Fibroblast of peridontal ligament (primary cell): Measurements from ENCODE around the gene EPB41L2.
A peak's percentile ranks its signal among the peaks of the same experiment; 100 is the strongest.
"Not testable (repeated sequence)": the region's sequence is repeated elsewhere in the genome, so short reads cannot be mapped to it uniquely, and the experiment has no call there.

Source experiments
- DNase-seq: peaks from one replicate; pipeline ENCODE4 v3.0.0-alpha.2; 2010; ENCODE audit errors: extremely low read depth

EPB41L2 gene

DNA sequence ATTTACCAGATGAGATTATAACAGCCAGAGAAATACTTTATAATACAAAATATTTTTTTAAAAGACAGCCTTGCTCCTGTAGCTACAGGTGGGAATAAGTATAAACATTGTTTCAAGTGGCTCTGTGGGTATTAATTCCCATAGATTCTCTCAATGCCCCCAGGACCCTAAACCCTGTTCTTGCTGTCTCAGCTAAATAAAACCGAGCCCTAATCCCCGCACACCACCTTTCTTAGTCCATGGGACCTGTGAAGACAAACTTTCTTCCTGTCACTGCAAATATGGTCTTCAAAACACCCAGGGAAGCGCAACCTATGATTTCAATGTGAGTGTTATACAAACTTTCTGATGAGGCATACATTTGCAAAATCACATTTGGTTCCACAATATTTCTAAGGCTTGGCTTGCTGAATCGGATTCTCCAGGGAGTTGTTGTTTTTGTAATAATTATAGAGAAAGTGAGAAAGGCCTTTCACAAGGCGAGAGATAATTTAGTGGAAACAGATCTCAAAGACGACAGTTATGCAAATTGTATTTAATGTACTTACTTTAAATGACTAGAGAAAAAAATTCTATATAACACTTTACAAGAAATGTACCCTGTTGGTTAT lies 224.7 kb downstream of the EPB41L2 start:
- no peak for DNase-seq

DNA sequence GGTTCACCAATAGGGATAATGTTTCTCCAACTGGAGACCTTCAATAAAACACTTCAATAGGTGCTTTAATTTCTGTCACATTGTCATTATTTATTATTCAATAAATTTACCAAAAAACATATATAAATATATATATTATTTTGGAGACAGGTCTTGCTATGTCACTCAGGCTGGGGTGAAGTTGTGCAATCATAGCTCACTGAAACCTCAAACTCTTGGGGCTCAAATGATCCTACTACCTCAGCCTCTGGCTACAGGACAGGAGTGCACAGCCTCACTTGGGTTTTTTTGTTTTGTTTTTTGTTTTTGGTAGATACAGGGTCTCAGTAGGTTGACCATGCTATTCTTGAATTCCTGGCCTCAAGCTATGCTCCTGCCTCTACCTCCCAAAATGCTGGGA lies 226.0 kb downstream of the EPB41L2 start:
- DNase-seq, result no peak

DNA sequence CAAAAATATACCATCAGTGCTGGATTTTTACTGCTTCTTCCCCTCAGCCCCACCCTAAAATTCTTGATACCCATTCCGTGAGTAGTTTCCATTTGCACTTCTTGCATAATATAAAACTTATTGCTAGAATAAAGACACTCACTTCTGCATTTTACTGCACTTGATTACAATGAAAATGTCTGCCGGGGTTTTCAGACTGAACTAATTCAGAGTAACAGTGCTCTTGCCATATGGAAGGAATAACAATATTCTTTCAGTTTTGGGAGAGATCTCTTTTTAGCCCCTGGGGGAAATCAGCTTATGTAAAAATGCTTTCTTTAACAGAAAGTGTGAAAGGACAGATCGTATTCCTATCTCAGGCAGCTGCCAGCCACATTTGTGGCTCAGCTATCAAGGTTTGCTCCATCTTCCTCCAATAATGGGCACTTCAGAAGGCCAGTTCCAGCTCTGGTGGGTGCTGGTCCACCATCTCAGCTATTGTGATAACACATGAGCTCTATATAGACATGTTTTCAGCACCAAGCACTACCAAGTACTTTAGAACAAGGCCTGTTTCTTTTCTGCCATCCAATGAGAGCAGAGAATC lies 226.9 kb downstream of the EPB41L2 start:
- no peak for DNase-seq

DNA sequence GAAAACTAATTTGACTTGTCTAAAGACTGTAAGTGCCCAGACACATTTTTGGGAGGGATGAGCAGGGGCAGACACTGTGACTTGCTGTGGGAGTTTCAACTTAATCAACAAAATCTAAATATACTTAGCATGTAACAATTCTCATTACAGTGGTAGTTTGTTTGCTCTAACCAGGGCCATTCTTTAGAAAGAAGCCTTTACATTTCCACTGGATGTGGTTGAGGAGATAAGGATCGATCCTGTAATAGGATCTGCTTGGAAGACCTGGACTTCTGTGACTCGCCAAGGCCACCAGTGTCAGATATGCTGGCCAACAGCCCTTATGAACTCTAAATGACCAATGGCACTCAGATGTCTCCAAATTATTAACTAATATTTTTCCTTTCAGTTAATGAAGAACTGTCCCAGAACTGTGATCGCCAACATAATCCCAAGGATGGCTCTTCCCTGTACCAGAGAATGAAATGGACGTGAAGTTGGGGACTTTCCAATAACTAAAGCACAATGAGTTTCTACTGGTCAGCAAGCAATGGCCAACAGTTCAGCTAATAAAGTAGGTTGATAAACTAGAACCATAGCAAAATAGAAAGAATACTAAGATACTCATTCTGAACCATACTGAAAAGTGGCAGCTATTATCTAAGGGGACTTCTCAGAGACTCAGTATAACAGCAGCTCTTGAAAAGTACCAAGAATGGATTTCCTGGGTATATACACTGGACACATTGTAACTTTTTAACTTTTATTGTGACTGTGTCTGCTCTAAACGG lies 228.4 kb downstream of the EPB41L2 start:
- no peak for DNase-seq

DNA sequence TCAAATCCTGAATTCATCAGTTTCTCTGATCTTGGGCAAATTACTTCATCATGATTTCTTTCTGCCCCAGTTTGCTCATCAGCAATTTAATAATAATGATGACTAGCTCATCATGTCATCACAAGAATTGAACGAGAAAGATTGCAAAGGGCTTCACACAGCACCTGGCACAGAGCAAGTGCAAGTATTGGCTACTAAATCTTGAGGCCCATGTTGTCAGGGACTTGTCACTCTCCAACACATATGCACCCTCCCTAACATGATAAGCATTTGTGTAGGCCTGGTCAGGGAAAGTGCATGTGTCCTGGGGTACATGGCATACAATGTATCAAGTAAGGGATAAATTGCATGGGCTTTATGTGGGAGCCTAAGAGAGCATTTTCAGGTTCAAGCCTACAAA lies 229.5 kb downstream of the EPB41L2 start:
- no peak for DNase-seq

DNA sequence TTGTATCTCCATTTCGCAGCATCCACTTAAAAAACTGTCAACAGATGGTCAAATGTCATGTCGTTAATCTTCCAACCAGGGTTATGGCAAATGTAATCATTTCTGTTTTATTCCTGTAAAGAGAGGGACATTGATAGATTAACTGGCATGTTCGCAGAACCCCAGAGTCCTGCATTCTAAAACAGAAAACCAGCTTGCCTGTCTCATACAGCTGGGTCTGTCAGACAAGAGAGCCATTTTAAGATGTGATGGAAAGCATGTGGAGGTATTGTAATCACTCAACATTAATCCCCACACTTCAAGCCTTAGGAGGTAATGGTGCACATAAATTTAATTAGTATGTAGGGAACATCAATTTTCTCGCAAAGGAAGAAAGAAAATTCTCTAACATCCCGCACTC lies 231.4 kb downstream of the EPB41L2 start:
- DNase-seq, result no peak

- no peak for DNase-seq
These were observed 233.6 kb downstream of the EPB41L2 start for GRCh38 chr6:130829333-130829910.

- no peak for DNase-seq
These were observed 235.5 kb downstream of the EPB41L2 start, which contains the start of gene SMLR1 for GRCh38 chr6:130827247-130828149. Gene SMLR1, plus strand, starts transcription at chr6:130827406. Its CDS starts 8 bp downstream, at chr6:130827414.

DNA sequence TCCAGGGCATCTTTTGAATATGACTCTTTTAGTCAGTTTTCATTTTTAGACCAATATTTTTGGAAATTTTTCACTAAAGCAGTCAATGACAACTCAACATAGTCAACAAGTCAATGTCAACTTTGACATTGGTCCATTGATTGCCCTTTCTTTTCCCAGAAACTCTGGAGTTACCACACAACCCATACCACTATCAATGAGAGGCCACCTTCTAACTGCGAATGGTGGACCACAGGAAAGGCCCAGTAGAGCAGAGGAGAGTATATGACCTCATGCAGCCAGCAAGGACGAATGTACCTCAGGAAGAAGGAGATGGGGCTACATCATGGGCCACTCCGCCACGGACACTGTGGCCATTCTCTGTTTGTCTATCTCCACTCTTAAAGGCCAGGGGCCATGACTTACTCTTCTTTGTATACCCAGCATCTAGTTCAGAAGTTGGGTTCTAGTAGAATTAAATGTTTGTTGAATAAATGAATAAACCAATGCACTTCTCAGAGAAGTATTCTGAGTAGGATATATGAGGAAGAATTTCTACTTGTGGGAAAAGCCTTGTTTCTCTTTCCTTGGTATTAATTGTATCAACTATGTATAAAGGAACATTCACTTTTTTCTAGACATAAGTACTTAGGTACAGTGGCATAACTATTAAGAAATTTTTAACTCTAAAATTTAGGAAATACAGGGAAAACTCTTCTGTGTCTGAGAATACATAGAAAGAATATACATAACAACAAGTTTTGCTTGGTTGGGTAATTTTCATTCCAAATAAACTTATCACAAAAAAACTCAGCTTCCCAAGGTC lies 236.4 kb downstream of the EPB41L2 start:
- DNase-seq, result no peak

- DNase-seq, result no peak
These were observed 237.1 kb downstream of the EPB41L2 start for GRCh38 chr6:130825772-130826441.

DNA sequence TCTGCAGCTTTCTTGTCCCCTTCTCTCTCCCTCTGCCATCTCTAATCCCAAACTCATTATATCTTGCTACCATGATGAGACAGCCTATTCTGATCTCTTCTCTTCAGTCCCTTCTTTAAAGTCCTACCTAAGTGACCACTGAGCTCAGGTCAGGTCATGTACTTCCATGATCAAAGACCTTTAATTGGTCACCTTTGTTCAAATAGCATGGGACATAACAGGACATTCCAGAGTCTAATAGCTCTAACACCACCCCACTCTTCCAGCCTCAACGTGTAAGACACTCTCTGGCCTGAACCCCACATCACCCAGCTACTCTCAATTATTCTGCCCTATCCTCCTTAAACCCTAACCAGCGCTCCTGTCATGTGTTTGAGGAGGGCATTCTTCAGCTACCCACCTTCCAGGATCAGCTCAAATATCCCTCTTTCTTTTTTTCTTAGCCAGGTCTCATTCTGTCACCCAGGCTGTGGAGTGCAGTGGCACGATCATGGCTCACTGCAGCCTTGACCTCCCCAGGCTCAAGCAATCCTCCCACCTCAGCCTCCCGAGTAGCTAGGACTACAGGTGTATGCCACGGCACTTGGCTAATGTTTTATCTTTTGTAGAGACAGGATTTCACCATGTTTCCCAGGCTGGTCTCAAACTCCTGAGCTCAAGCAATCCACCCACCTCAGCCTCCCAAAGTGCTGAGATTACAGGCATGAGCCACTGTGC lies 237.9 kb downstream of the EPB41L2 start:
- DNase-seq, result no peak

GRCh38 chr6:130822736-130823135 lies 240.3 kb downstream of the EPB41L2 start:
- DNase-seq, result no peak

DNA sequence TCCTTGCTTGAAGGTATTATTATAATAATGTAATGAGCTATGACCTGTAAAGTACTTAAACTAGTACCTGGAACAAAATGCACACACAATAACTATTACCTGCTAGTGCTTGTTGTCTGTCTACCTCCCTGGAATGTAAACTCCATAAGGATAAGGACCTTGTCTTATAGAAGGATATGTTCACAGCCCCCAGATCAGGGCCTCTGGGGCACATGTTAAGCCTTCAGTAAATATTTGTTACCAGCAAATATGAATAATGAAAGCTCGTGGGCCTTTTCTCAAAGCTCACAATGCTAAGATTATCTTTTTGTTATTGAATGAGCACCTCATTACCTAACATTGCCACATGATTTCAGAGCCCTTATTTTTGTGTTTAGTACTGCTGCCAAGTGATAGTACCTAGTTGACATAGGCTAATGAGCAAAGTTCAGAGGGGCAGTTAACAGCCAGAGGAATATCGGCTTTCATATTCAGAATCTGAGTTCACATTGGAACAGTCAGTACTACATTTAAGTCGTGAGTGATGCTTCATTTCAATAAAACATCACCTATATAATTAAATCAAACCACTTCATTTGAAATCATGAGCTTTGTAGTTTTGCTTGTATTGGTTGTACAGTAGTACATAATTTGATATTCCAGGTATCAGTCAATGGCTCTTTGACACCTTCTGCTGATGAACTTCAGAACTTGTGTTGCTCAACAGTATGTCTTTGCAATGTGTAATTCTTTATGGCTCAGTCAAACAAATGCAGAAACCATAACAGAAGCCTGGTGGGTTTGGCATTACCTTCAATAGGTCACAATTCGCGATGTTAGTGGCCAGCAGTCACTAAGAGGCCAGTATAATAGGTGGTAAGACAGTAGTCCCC lies 247.6 kb downstream of the EPB41L2 start:
- DNase-seq, result no peak

- DNase-seq, result no peak
These were observed 248.5 kb downstream of the EPB41L2 start for GRCh38 chr6:130814506-130814905.

DNA sequence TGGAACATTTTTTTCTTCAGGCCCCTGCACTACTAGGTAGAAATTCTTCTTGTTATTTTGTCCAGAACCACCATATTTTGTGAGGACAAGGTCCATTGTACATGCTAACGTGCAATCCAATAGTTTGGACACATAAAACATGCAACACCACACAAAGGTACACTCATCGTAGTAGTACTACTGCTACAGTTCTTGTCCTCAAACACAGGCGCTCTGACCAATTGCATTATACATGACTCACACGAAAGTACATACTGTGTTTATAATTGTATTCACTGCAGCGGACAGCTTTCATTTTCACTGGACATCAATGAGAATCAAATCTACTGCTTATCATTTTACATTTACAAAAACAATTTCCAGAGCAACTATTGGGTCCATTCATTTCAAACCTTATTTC lies 251.1 kb downstream of the EPB41L2 start:
- DNase-seq, result no peak

- peak; percentile 7 for DNase-seq
These were observed 252.6 kb downstream of the EPB41L2 start for GRCh38 chr6:130810307-130811030.

DNA sequence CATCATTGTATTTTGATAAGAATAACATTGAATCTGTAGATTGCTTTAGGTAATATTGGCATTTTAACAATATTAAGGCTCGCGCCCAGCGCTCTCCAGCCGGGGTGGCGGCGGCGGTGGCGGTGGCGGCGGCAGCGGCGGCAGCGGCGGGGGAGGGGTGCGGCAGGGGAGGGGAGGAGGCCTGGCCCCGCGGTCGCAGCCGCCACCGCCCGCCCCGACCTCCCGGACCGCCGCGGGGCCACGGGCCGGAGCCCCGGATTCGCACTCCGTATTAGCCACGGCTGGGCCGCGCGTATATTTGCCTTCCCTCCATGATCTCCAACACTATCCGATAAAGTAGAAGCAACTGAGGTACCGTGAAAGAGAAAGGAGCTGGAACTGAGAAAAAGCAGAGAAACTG lies 261.7 kb downstream of the EPB41L2 start:
- not testable (repeated sequence) for DNase-seq

DNA sequence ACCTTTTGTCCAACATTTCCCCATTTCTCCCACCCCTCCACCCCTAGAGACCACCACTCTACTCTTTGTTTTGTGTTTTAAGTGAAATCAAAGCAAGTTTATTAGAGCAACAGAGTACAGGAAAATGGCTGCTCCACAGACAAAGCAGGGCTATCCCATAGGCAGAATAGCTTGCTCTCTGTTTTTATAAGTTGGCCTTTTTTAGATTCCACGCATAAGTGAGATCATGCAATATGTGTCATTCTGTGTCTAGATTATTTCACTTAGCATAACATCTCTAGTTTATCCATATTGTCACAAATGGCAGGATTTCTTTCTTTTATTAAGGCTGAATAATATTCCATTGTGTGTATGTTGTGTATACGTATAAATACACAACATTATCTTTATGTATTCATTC lies 266.0 kb downstream of the EPB41L2 start:
- no peak for DNase-seq
